ENCODE measurements around the gene BRIP1. TPM values are rescaled to one million over a fixed set of nuclear protein-coding genes. Genes with fewer than 3 reads are reported as not detected.
A peak's percentile ranks its signal among the peaks of the same experiment; 100 is the strongest.

The BRIP1 gene
- total and polyA plus RNA-seq, 10 of the 15 experiments (the other 5 are each of a cell fraction or from before 2014, with no cell fraction given) = 4.0 to 24.2 (median 12.8) TPM

- 76% methylated on average over 1 of the region's 1 CpG for WGBS (ENCODE audit: insufficient coverage, insufficient replicate concordance, low lambda C conversion rate, missing lambda C conversion rate)
- H2AFZ ChIP-seq (ENCODE audit: control insufficient read depth, low read depth, low read length) = no peak overlapping the region
- TF ChIP-seq ETV6 (conservative IDR thresholded peaks at IDR 0.05 in 1 of 2, IDR thresholded peaks at IDR 0.05 in 1 of 2; ENCODE audit: borderline replicate concordance in 1 of 2, low read depth in 1 of 2) (peak in 1 of 2 experiments; percentile 77; a peak in 2 of 4 replicates), NFXL1 (IDR thresholded peaks at IDR 0.05; ENCODE audit: borderline replicate concordance) (peak; percentile 77), TCF12 (IDR thresholded peaks at IDR 0.05; ENCODE audit: low read depth, low read length) (no peak), NFIC (IDR thresholded peaks at IDR 0.05; ENCODE audit: low read depth, low read length) (no peak), ZNF384 (IDR thresholded peaks at IDR 0.05; ENCODE audit: borderline replicate concordance, low read depth, low read length) (no peak), PAX8 (IDR thresholded peaks at IDR 0.05) (no peak), NFYB (IDR thresholded peaks at IDR 0.05; ENCODE audit: insufficient read depth, low read depth, low read length) (no peak), MEF2A (IDR thresholded peaks at IDR 0.05; ENCODE audit: insufficient read depth, low read depth, low read length) (no peak), CHD2 (IDR thresholded peaks at IDR 0.05; ENCODE audit: borderline replicate concordance, low read depth, low read length) (no peak), MXI1 (IDR thresholded peaks at IDR 0.05; ENCODE audit: low read depth, low read length) (no peak), TARDBP (IDR thresholded peaks at IDR 0.05; ENCODE audit: borderline replicate concordance) (no peak)
- CTCF ChIA-PET = interaction anchor here (1.4 to 1.5 kb wide), 3 partner anchors 9 to 353 kb away, joined by 5 to 6 read pairs (median 5); no protein-coding TSS in a partner anchor
- H3K36me3 ChIP-seq (ENCODE audit: control insufficient read depth in 2 of 2, insufficient read depth in 2 of 2, low read length in 1 of 2) = 0 out of 4 replicates have a peak, but pooled peaks cover 0 to 2% of the 10 kb centered on the region in 2 experiments
- no peaks in the 10 kb centered on the region for H3K27me3 ChIP-seq (replicated peaks in 1 of 2; ENCODE audit: control insufficient read depth in 2 of 2, insufficient read depth in 2 of 2, low read length in 1 of 2)
- RAD21 ChIA-PET (ENCODE audit: unreplicated experiment) = interaction anchor here (1.1 to 2.2 kb wide), 4 partner anchors 11 to 29 kb away, joined by 3 to 5 read pairs (median 4); no protein-coding TSS in a partner anchor
- intact Hi-C loops (cut with micrococcal nuclease; ENCODE audit: unreplicated experiment) = no loop called here
- no peaks in the 10 kb centered on the region for H4K20me1 ChIP-seq (ENCODE audit: control insufficient read depth, insufficient read depth)
- no peak overlapping the region for H3K4me3 ChIP-seq
- SMC1A ChIA-PET (ENCODE audit: uncharacterized antibody, unreplicated experiment) = interaction anchor here (1.0 to 2.1 kb wide), 5 partner anchors 16 to 36 kb away, joined by 3 to 4 read pairs (median 3); no protein-coding TSS in a partner anchor
- ATAC-seq (no peak), DNase-seq (ENCODE audit: low read depth, low spot score) (no peak), FAIRE-seq (peak; percentile 7)
- H3K4me1 ChIP-seq (ENCODE audit: control insufficient read depth, insufficient read depth, low read length) = peaks cover 20% of the 10 kb centered on the region
- POLR2A ChIA-PET = no interaction called here
- peak overlapping the region; percentile 9 for H3K27ac ChIP-seq (ENCODE audit: control insufficient read depth, insufficient read depth)
- no peak overlapping the region for H3K9ac ChIP-seq (ENCODE audit: control insufficient read depth, insufficient read depth, low read length)
- BruUV-seq (replicated peaks) = no TSS peak
- no peaks in the 10 kb centered on the region; the same call in 1 of the 3 replicates for H3K9me3 ChIP-seq (replicated peaks; ENCODE audit: control insufficient read depth, insufficient read depth, low read length)
- in situ Hi-C loops (cut with MboI) = no loop called here
- H3K79me2 ChIP-seq (ENCODE audit: control insufficient read depth, insufficient read depth, low read length) = no peaks in the 10 kb centered on the region
- H3K4me2 ChIP-seq (ENCODE audit: control insufficient read depth, insufficient read depth) = peak overlapping the region; percentile 54; the same call in 1 of the 2 replicates
Measured at GRCh38 chr17:61756561-61756960, 106.8 kb downstream of the BRIP1 start.
